HG02571 (cell line): ENCODE data around the gene SELENOT.
"Not testable (repeated sequence)": the region's sequence is repeated elsewhere in the genome, so short reads cannot be mapped to it uniquely, and the experiment has no call there.

Experiments
- ATAC-seq: cut with Tn5 transposase; IDR thresholded peaks from one replicate; pipeline ENCODE4 v1.9.1; 2021; ENCODE audit warnings: mild to moderate bottlenecking, moderate library complexity; ENCODE audit not compliant: unreplicated experiment

The SELENOT gene

DNA sequence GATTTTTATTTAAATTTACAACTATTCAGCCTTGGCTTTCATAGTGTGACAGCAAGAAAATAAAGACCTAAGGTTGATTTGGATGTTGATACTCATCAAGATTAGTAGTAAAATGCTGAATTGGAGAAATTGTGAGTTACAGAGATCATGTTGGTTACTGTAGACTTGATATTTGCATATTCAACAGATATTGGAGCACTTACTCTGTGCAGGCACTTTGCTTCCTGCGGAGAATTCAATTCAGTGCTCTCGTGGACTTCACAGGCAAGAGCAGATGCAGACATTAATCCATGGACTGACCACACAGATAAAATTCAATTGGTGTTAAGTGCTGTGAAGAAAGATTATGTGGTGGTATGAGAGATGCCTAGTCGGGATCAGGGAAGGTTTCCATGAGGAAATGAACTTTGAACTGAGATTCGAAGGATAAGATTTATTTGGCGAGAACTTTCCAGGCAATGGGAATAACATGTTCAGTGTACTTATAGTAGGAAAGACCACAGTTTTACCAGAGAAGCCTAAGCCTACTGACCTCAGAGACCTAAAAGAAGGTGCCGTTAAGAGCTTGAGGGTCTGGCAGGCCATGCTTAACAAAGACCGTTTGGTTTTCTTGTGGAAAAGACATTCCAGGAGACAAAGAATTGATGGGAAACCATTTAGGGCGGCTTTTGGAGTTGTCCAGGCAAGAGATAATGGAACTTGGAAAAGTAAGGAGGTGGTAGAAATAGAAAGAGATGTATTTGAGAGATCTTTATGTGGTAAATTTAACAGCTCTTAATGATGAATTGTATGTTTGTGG, 4.3 kb downstream of the SELENOT start:
- no peak for ATAC-seq

DNA sequence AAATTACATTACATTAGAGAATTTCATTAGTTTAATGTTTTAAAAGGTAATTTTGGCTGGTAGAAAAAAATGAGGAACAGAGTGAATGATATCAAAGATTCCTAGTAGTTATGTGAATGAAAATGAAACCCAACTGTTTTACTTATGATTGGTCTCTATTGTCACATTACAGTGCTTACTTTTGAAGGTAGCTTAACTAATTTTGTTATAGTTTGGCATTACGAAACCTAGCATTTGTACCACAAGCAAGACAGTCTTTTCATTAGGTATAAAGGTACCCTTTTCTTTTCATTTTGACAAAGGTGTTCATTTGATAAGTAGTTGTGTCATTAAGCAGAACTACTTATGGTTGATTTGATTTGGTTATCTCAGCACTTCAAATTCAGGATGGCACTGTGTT, 6.9 kb downstream of the SELENOT start:
- no peak for ATAC-seq

DNA sequence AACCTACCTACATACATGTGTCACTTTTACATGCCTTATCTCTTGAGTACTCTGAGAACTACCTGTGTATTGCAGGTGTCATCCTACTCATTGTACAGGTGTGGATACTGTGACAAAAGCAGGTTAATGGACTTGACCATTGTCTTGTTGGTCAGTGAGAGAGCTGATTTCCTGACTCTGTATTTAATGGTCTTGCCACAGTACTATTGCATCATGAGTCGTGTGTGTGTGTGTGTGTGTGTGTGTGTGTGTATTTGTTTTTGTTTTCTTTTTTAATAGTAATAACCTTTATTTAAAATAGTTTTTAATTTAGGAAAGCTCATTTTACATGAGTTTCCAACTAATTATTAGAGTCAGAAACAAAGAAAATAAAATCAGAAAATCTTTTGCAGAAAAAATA, 7.7 kb downstream of the SELENOT start:
- ATAC-seq = no peak

- ATAC-seq = no peak
Measured at GRCh38 chr3:150611666-150612065, 8.5 kb downstream of the SELENOT start.

DNA sequence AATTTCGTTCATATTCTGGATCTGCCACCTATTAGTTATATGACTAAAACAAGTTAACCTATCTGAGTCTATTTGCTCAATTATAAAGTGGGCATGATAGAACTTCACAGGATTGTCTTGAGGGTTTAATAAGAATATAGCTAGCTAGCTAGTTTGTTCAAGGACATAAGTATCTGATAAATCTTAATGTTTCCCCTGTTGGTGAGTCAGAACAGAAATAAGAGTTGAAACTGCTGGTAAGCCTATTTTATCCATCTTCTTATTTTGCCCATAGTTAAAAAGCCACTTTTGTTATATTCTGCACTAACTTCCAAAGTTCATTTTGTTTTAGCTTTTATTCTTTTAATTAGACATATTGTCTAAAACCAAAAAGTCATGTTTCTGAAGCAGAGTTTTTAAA, 9.4 kb downstream of the SELENOT start:
- no peak for ATAC-seq

GRCh38 chr3:150613034-150613433, 9.9 kb downstream of the SELENOT start:
- no peak for ATAC-seq

DNA sequence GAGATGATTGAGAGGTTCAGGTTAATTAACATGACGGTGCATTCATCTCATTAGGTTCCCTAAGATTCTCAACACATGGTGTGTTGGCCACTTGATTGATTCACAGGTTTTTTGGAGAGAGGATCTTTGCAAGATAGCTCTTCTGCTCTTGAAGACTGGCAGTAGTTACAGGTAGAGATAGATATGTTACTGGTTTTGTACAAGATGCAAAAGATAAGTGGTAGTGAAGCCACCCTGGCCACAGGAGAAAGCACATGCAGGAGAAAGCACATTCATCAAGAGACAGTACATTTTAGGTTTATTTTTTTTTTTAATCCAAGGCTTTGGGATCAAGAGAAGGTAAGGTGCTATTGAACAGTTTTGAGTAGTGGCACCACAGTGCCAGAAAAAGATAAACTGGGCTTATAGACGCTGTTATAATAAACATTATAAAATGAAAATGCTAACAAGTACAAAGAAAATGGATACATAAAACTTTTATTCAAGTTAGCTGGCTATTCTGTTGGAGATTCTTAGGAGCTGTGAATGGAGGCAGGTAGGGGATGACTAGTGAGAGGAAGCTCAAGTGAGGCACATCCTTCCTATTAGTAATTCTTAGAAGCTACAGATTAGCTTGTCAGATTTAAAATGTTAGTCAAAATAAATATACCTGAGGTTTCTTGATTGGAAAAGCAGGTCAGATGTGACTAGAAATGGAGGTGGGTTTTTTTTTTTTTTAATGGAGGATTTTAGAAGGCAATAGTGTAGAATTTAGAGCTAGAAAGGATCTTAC, 10.8 kb downstream of the SELENOT start:
- no peak for ATAC-seq

DNA sequence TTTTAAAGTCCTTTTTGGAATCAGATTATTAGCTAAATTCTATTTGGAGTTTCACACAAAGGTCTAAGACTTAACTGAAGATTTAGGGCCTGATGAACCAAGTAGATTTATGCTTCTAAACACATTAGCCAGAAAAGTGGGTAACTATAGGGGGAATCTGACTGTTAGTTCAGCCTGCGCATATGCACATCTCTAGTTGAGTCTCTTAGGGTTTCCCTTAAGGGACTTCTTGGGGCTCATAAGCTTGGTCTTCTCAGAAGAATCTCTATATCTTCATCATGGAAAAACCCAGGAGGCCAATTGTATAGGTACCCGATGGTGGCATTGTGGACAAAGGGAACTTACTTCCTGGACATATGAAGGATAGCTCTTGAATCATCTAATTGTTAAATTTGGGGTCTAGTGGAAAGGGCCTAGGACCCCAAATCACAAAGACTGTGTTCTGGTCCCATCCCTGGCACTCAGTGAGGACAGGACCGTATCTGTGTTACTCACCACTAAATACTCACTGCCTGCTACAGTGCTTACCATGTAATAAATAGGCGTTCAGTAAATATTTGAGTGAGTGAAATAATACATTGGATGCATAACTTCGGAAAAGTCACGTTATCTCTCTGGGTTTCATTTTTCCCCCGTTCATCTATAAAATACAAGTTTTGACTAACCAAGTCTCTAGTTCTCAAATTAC, 17.0 kb downstream of the SELENOT start:
- ATAC-seq = no peak

DNA sequence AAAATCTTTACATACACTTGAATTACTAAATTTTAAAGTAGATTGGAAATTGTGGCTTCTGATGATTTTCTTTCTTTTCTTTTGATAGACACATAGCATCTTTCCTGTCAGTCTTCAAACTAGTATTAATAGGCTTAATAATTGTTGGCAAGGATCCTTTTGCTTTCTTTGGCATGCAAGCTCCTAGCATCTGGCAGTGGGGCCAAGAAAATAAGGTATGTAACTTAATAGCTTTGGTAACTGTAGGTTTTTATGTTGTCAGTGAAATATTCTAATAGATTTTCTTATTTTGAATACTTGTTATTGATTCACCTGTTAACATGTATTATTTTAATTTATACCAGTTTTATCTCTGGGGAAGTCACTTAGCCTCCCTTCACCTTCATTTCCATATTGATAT, 19.8 kb downstream of the SELENOT start:
- not testable (repeated sequence) for ATAC-seq

- ATAC-seq = no peak
Measured at GRCh38 chr3:150623945-150624344, 20.8 kb downstream of the SELENOT start.

- no peak for ATAC-seq
Measured at GRCh38 chr3:150626148-150626930, 23.2 kb downstream of the SELENOT start.

- ATAC-seq = no peak
Measured at GRCh38 chr3:150627557-150627956, 24.4 kb downstream of the SELENOT start.

- ATAC-seq = no peak
Measured at GRCh38 chr3:150631515-150632221, 28.5 kb downstream of the SELENOT start.

DNA sequence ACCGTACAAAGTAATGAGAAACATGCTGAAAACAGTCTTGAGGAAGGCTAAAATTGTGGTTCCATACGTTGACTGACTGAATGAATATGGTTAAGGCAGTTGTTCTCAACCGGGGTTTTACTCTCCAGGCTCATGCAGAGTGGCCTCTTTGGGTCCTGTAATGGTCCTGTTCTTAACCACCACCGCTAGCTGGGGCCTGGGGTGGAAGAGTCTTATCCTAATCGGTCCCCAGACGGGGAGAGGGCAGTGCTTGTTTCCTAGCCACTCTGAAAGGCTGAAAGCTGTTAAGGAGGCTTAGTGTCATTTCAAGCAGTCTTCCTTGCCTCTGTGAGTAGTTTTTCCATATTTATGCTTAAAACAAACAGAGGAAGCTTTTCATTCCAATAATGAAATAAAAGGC, 32.0 kb downstream of the SELENOT start:
- ATAC-seq = no peak

DNA sequence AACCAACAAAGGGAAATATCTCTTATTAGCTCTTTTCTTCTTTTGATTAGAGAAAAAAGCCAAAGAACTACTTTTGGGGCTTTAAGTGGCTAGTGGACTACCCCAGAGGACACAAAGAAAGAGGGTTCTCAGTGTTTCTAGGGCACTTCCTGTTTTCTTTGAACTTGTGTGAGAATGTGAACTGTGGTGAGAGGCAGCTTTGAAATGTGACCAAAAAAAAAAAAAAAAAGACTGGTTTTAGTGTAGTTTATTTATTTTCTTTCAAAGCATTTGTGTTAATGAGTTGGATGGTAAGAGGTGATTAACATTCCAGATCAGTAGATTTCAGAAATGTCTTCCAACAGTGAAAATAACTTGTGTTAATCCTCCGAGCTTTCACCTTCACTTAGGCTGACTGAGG, 32.4 kb downstream of the SELENOT start:
- no peak for ATAC-seq

DNA sequence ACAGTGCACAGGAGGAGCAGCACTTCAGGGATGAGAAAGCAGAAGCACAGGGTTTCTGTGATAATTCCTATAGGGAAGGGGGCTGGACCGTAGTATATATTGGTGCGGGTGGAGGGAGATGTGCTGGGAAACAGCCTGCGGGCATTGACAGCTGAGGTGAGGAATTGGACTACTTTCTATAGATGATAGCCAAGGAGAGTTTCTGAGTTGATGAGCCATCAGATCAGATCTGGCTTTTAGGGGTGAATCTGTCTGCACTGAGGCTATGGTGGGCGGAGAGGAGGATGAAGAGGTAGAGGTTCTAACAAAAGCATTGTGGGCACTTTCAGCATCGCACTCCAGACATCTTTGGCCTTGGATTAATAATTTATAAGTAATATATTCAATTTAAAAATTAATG, 33.1 kb downstream of the SELENOT start:
- ATAC-seq = no peak

DNA sequence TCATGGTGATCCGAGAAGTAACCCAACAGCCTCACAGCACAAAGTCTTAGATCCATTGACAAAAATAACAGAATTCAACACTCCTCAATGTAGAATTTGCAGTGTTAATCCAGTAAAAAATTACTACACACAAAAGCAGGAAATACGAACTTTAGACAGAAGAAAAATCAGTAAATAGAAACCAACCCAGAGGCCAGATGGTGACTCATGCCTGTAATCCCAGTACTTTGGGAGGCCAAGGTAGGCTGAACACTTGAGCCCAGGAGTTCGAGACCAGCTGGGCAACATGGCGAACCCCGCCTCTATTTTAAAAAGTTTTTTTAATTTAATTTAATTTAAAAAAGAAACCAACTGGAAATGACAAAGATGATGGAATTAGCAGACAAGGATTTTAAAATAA, 36.1 kb downstream of the SELENOT start:
- ATAC-seq = no peak

GRCh38 chr3:150640256-150640655, 37.1 kb downstream of the SELENOT start:
- no peak for ATAC-seq

DNA sequence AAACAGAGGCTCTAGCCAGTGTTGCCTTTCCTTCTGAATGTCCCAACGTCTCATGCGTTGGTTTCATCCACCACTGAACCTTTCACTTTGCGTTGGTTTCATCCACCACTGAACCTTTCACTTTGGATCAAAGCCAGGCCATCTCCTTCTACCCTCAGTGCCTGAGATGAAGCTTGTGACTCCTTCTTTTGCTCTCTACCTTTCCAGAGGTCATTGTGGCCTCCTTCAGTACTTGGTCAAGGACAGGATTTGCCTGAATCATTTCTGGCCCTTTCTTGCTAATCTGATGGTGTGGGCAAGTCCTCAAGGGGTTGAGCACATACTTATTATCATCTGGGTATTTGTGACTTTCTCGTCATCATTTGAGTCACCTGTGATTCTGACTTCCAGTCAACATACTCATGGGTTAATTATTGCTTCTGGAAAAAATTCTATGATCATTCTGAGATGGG, 50.0 kb downstream of the SELENOT start:
- ATAC-seq = no peak

- ATAC-seq = no peak
Measured at GRCh38 chr3:150656316-150656715, 53.2 kb downstream of the SELENOT start.
